ENCODE data around the gene SEMA3D.

The SEMA3D gene

DNA sequence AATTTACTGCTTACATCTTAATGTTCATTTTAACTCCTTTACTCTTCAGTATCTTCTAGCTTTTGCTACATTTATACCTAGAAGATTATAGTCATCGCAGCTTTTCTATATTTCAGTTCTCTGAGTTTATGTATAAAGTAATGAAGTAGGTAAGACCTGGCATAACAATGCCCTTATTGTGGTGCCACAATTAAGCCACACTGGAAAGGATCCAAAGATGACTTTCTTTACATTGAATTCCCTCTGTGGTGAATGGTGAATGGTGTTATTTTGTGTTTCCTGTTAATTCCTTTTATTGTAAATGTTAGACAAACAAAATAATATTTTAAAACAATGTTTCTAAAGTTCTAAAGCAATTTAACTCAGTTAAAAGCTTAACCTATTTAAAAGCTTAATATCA is 36.2 kb downstream of the SEMA3D start:
- TF ChIP-seq POLR2A (IDR thresholded peaks at IDR 0.05; ENCODE audit: low read depth, low read length) (no peak), TAF1 (IDR thresholded peaks at IDR 0.05; ENCODE audit: low read depth, low read length) (no peak)
- no peak for FAIRE-seq
- DNase-seq (ENCODE audit: insufficient read length, low spot score): no peak

DNA sequence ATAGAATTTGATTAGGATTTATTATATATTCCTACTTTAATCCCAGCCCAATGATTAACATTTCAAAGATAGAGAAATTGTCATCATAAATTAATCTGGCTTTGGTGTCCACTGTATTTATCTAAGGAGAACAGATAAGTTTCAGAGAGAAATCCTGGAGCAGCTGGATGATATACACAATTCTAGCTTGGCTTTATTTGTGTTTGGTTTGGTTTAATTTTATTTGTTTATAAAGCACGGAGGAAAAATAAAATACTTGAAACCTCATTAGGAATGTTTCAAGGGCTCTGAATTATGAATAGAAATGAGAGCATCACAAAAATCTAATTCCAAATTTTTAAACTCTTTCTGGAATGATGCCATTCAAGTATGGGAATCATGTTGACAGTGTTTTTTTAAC is 42.1 kb downstream of the SEMA3D start:
- no peak for DNase-seq (ENCODE audit: insufficient read length, low spot score)
- no peak for FAIRE-seq
- TF ChIP-seq POLR2AphosphoS5 (IDR thresholded peaks at IDR 0.05; ENCODE audit: low read depth, low read length) (no peak), POU2F2 (IDR thresholded peaks at IDR 0.05; ENCODE audit: low read depth, low read length) (no peak), PAX5 (IDR thresholded peaks at IDR 0.05; ENCODE audit: insufficient read depth, low read length, severe bottlenecking) (no peak), TAF1 (IDR thresholded peaks at IDR 0.05; ENCODE audit: low read depth, low read length) (no peak), SPI1 (IDR thresholded peaks at IDR 0.05; ENCODE audit: low read depth, low read length) (no peak), POLR2A (IDR thresholded peaks at IDR 0.05; ENCODE audit: low read depth, low read length) (no peak)

DNA sequence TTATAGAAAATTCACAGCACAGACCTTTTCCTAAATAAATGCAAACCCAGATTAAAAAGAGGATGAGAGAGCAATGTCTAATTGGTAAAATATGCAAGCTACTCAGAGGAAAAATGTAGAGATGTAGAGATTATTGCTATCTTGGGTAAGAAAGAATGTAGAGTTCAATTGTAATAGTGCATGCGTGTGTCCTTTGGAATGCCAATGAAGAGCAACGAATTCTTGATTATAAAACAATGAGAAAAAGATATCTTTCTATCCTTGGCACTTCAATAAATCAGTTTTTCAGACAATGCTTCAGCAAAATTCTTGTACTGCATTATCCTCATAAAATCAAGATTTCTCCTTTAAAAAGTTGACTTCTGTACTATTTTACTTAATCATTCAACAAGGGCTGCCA is 50.9 kb downstream of the SEMA3D start:
- FAIRE-seq (no peak), DNase-seq (ENCODE audit: insufficient read length, low spot score) (no peak)
- TF ChIP-seq PAX5 (IDR thresholded peaks at IDR 0.05; ENCODE audit: insufficient read depth, low read length, severe bottlenecking): no peak
- TF ChIP-seq TAF1 (IDR thresholded peaks at IDR 0.05; ENCODE audit: low read depth, low read length): no peak
- TF ChIP-seq POU2F2 (IDR thresholded peaks at IDR 0.05; ENCODE audit: low read depth, low read length): no peak
- no peak for TF ChIP-seq SPI1 (IDR thresholded peaks at IDR 0.05; ENCODE audit: low read depth, low read length)
- no peak for TF ChIP-seq POLR2AphosphoS5 (IDR thresholded peaks at IDR 0.05; ENCODE audit: low read depth, low read length)
- TF ChIP-seq POLR2A (IDR thresholded peaks at IDR 0.05; ENCODE audit: low read depth, low read length): no peak

DNA sequence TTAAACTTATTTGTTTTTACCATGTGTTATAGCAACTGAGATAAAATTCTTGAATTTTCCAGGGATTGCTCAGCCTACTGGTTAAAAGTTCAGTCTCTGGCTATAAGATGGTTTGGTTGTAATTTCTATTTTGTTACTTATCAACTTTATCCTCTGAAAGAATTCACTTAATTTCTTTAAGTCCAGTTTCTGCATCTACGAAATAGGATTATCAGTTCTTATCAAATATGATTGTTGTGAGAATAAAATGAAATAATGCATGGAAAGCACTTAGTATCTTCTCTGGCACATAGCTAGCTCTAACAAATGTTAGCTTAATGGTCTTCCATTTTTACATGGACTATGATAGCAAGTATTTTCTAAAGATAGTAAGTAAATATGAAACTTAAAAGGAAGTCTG is 53.3 kb downstream of the SEMA3D start:
- FAIRE-seq (no peak), DNase-seq (ENCODE audit: insufficient read length, low spot score) (no peak)
- TF ChIP-seq POLR2A (IDR thresholded peaks at IDR 0.05; ENCODE audit: low read depth, low read length) (no peak), POU2F2 (IDR thresholded peaks at IDR 0.05; ENCODE audit: low read depth, low read length) (no peak), PAX5 (IDR thresholded peaks at IDR 0.05; ENCODE audit: insufficient read depth, low read length, severe bottlenecking) (no peak), SPI1 (IDR thresholded peaks at IDR 0.05; ENCODE audit: low read depth, low read length) (no peak), POLR2AphosphoS5 (IDR thresholded peaks at IDR 0.05; ENCODE audit: low read depth, low read length) (no peak), TAF1 (IDR thresholded peaks at IDR 0.05; ENCODE audit: low read depth, low read length) (no peak)

DNA sequence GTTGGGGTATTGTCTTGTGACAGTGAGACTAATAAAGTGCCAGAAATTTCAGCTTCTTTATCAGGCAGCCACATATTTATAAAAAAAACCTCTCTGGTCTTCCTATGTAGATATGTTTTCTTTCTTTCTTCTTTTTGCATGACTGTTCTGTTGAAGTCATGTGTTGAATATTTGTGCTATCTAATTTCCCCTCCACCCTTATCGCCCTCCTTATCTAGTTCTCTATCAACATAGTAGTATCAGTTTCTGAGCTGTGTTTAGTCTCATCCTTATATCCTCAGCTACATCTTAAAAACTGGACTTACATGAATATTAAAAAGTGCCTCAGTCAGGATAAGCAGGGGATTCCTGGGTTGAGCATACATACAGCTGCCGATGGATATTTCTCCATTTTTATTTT is 53.9 kb downstream of the SEMA3D start:
- DNase-seq (ENCODE audit: insufficient read length, low spot score): no peak

DNA sequence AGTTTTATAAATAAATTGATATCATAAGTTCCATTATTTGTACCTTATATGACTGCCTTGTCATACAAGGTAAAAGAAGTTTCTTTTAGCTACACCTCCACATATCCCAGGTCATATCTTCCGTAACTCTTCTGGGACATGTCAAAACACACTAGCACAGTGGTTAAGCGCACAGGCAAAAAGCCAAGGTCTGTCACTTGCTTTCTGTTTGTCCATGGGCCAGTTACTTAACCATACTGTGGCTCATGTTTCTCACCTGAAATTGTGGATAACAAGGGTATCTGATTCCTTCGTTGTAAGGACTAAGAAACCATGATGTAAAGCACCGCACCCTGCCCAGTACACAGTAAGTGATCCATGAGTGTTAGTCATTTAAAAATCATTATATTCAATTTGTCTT is 56.2 kb downstream of the SEMA3D start:
- no peak for DNase-seq (ENCODE audit: insufficient read length, low spot score)
- no peak for FAIRE-seq
- no peak for TF ChIP-seq POLR2AphosphoS5 (IDR thresholded peaks at IDR 0.05; ENCODE audit: low read depth, low read length)
- TF ChIP-seq TAF1 (IDR thresholded peaks at IDR 0.05; ENCODE audit: low read depth, low read length): no peak
- TF ChIP-seq POLR2A (IDR thresholded peaks at IDR 0.05; ENCODE audit: low read depth, low read length): no peak
- TF ChIP-seq PAX5 (IDR thresholded peaks at IDR 0.05; ENCODE audit: insufficient read depth, low read length, severe bottlenecking): no peak
- no peak for TF ChIP-seq SPI1 (IDR thresholded peaks at IDR 0.05; ENCODE audit: low read depth, low read length)
- no peak for TF ChIP-seq POU2F2 (IDR thresholded peaks at IDR 0.05; ENCODE audit: low read depth, low read length)

More for the DNA sequence above, 53.9 kb downstream of the SEMA3D start:
- FAIRE-seq: no peak
- TF ChIP-seq TAF1 (IDR thresholded peaks at IDR 0.05; ENCODE audit: low read depth, low read length) (no peak), POU2F2 (IDR thresholded peaks at IDR 0.05; ENCODE audit: low read depth, low read length) (no peak), SPI1 (IDR thresholded peaks at IDR 0.05; ENCODE audit: low read depth, low read length) (no peak), POLR2AphosphoS5 (IDR thresholded peaks at IDR 0.05; ENCODE audit: low read depth, low read length) (no peak), PAX5 (IDR thresholded peaks at IDR 0.05; ENCODE audit: insufficient read depth, low read length, severe bottlenecking) (no peak), POLR2A (IDR thresholded peaks at IDR 0.05; ENCODE audit: low read depth, low read length) (no peak)

DNA sequence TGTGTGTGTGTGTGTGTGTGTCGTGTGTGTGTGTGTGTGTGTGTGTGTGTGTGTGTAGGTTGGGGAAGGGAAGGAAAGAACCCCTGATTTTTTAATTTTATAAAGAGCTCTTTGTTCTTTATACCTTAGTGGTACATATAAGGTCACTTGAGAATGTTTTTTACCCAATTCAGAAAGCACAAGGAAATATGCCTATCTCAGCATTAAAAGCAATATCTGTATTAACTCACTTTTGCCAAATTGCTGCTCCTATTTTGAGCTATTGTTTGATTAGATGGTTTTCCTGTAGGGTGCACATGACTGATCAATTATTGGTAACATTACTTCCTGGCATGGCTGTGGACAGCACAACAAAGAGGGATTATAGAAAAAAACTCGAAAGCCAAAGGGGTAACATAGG is 60.5 kb downstream of the SEMA3D start:
- FAIRE-seq: no peak
- no peak for DNase-seq (ENCODE audit: insufficient read length, low spot score)
- TF ChIP-seq POLR2A (IDR thresholded peaks at IDR 0.05; ENCODE audit: low read depth, low read length) (no peak), SPI1 (IDR thresholded peaks at IDR 0.05; ENCODE audit: low read depth, low read length) (no peak), TAF1 (IDR thresholded peaks at IDR 0.05; ENCODE audit: low read depth, low read length) (no peak), PAX5 (IDR thresholded peaks at IDR 0.05; ENCODE audit: insufficient read depth, low read length, severe bottlenecking) (no peak), POLR2AphosphoS5 (IDR thresholded peaks at IDR 0.05; ENCODE audit: low read depth, low read length) (no peak), POU2F2 (IDR thresholded peaks at IDR 0.05; ENCODE audit: low read depth, low read length) (no peak)

DNA sequence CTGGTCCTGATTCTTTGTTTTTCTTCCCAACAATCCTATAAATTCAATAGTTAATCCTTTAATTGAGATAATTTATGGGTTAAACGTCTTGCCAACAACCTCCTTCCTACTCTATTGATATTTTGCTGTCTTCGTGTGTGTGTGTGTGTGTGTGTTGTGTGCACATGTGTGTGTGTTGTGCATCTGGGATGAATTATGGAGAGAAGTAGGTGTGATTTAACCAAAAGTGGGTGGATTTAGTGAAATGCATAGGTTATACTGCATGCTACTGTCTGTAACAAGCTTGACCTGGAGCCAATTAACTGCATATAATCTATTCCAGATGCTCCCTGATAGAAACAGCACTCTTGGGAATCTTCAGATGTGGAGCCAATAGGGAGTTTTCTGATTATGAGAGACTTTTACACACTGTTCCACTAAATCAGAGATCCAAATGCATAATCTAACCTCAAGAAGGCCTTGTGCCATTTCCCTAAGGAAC is 61.2 kb downstream of the SEMA3D start:
- DNase-seq (ENCODE audit: insufficient read length, low spot score): no peak
- no peak for FAIRE-seq
- no peak for TF ChIP-seq POLR2AphosphoS5 (IDR thresholded peaks at IDR 0.05; ENCODE audit: low read depth, low read length)
- TF ChIP-seq POLR2A (IDR thresholded peaks at IDR 0.05; ENCODE audit: low read depth, low read length): no peak
- no peak for TF ChIP-seq PAX5 (IDR thresholded peaks at IDR 0.05; ENCODE audit: insufficient read depth, low read length, severe bottlenecking)
- TF ChIP-seq POU2F2 (IDR thresholded peaks at IDR 0.05; ENCODE audit: low read depth, low read length): no peak
- TF ChIP-seq SPI1 (IDR thresholded peaks at IDR 0.05; ENCODE audit: low read depth, low read length): no peak
- no peak for TF ChIP-seq TAF1 (IDR thresholded peaks at IDR 0.05; ENCODE audit: low read depth, low read length)

DNA sequence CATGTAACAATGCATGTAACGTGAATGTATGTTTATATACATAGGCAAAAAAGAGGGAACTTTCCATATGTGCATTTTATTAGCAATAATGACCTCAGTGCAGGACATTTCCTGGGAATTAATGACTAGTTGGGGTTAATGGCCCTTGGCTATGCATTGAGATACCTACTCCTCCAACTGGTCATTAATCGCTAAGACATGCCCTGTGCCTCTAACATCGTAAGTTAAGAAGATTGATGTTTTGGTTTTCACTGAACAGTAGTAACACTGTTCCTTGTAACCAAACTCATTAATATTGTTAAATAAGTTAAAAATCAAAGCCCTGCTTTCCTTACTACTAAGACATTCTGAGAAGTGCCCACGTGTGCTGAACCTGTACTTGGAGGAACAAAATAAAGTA is 61.7 kb downstream of the SEMA3D start:
- DNase-seq (ENCODE audit: insufficient read length, low spot score): no peak
- TF ChIP-seq POLR2A (IDR thresholded peaks at IDR 0.05; ENCODE audit: low read depth, low read length) (no peak), POLR2AphosphoS5 (IDR thresholded peaks at IDR 0.05; ENCODE audit: low read depth, low read length) (no peak), SPI1 (IDR thresholded peaks at IDR 0.05; ENCODE audit: low read depth, low read length) (no peak), PAX5 (IDR thresholded peaks at IDR 0.05; ENCODE audit: insufficient read depth, low read length, severe bottlenecking) (no peak), POU2F2 (IDR thresholded peaks at IDR 0.05; ENCODE audit: low read depth, low read length) (no peak), TAF1 (IDR thresholded peaks at IDR 0.05; ENCODE audit: low read depth, low read length) (no peak)
- no peak for FAIRE-seq

DNA sequence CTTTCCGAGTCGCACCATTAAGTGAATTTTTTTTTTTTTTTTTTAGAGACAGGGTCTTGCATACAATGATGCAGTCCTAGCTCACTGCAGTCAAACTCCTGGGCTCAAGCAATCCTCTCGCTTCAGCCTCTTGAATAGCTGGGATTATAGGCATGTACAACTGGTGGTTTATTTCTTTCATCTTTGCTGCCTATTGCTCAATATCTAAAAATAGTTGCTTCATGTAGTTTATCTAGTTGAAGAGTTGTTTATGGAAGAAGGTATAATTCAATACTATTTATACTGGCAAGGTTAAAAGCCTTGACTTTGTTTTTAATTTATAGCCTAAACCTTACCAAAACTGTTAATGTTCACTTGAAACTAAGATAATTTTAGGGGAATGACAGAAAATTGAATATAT is 66.9 kb downstream of the SEMA3D start:
- TF ChIP-seq POU2F2 (IDR thresholded peaks at IDR 0.05; ENCODE audit: low read depth, low read length) (no peak), POLR2A (IDR thresholded peaks at IDR 0.05; ENCODE audit: low read depth, low read length) (no peak), TAF1 (IDR thresholded peaks at IDR 0.05; ENCODE audit: low read depth, low read length) (no peak), PAX5 (IDR thresholded peaks at IDR 0.05; ENCODE audit: insufficient read depth, low read length, severe bottlenecking) (no peak), SPI1 (IDR thresholded peaks at IDR 0.05; ENCODE audit: low read depth, low read length) (no peak), POLR2AphosphoS5 (IDR thresholded peaks at IDR 0.05; ENCODE audit: low read depth, low read length) (no peak)
- no peak for FAIRE-seq
- no peak for DNase-seq (ENCODE audit: insufficient read length, low spot score)

Data from GM12891 (cell line).